PC-3 (cell line): Measurements from ENCODE around the gene HAPLN3. TPM values are rescaled to one million over a fixed set of nuclear protein-coding genes. Genes with fewer than 3 reads are reported as not detected.

Experiments used
- ATAC-seq: fragments of 200-7000 bp; cut with Tn5 transposase; 2 replicates; pipeline ENCODE4 v1.9.1; 2020; ENCODE audit warnings: mild to moderate bottlenecking, moderate library complexity
- BruUV-seq: library from RNA; stranded (reverse); fragments of 400-500 nt; replicated peaks from 2 replicates; lab custom pipeline; 2021; lab: Mats Ljungman, UMichigan
- CTCF ChIA-PET: fragments of 300-600 bp; sonication (Branson Sonifier 250); formaldehyde crosslinking; loops from one replicate; lab custom pipeline; 2022; ENCODE audit warnings: antibody characterized with exemption; lab: Charles Lee
- POLR2A ChIA-PET: fragments of 300-600 bp; sonication (Branson Sonifier 250); formaldehyde crosslinking; loops from one replicate; lab custom pipeline; 2022; ENCODE audit warnings: antibody characterized with exemption; ENCODE audit not compliant: unreplicated experiment; lab: Charles Lee
- DNase-seq: peaks from one replicate; pipeline ENCODE4 v3.0.0-alpha.2; 2015
- H2AFZ ChIP-seq: fragments of 300-600 bp; sonication (generic); 2 replicates; pipeline ENCODE4 v1.6.0; 2016; ENCODE audit warnings: antibody characterized with exemption, low read length
- H3F3A ChIP-seq: fragments of 300-600 bp; sonication (generic); one replicate; pipeline ENCODE4 v1.6.0; 2017; ENCODE audit warnings: antibody characterized with exemption, low read length, control low read depth, mild to moderate bottlenecking; ENCODE audit not compliant: unreplicated experiment
- H3K27ac ChIP-seq: fragments of 300-600 bp; sonication (generic); 2 replicates; pipeline ENCODE4 v1.5.1; 2016; ENCODE audit warnings: mild to moderate bottlenecking, low read length
- H3K27me3 ChIP-seq: fragments of 300-600 bp; sonication (generic); 2 replicates; pipeline ENCODE4 v1.6.1; 2016; ENCODE audit warnings: low read length, mixed read lengths
- H3K36me3 ChIP-seq: fragments of 300-600 bp; sonication (generic); 2 replicates; pipeline ENCODE4 v1.6.1; 2016; ENCODE audit warnings: low read depth, mixed run types, low read length, mixed read lengths
- H3K4me1 ChIP-seq: fragments of 300-600 bp; sonication (generic); 2 replicates; pipeline ENCODE4 v1.5.1; 2016; ENCODE audit warnings: low read length; ENCODE audit not compliant: insufficient read depth
- H3K4me2 ChIP-seq: fragments of 300-600 bp; sonication (generic); 2 replicates; pipeline ENCODE4 v1.6.0; 2016; ENCODE audit warnings: low read length
- H3K4me3 ChIP-seq: fragments of 300-600 bp; sonication (generic); 2 replicates; pipeline ENCODE4 v1.5.1; 2016; ENCODE audit warnings: mild to moderate bottlenecking, low read length, mixed read lengths
- H3K79me2 ChIP-seq: fragments of 300-600 bp; sonication (generic); 2 replicates; pipeline ENCODE4 v1.6.1; 2017; ENCODE audit warnings: low read length, mixed read lengths
- H3K9ac ChIP-seq: fragments of 300-600 bp; sonication (generic); 2 replicates; pipeline ENCODE4 v1.6.0; 2016; ENCODE audit warnings: mild to moderate bottlenecking, low read length
- H3K9me2 ChIP-seq: fragments of 300-600 bp; sonication (generic); replicated peaks from 2 replicates; pipeline ENCODE4 v1.6.1; 2016; ENCODE audit warnings: mixed run types, low read length, mixed read lengths
- H3K9me3 ChIP-seq: fragments of 300-600 bp; sonication (generic); 2 replicates; pipeline ENCODE4 v1.6.1; 2016; ENCODE audit warnings: low read length, mixed read lengths
- H4K20me1 ChIP-seq: fragments of 300-600 bp; sonication (generic); 2 replicates; pipeline ENCODE4 v1.6.1; 2016; ENCODE audit warnings: low read length, mixed read lengths
- CTCF ChIP-seq: fragments of 300-600 bp; sonication (generic); conservative IDR thresholded peaks from 2 replicates; pipeline ENCODE4 v1.5.1; 2017; ENCODE audit warnings: antibody characterized with exemption, low read depth, mild to moderate bottlenecking, low read length
- EZH2 ChIP-seq: fragments of 300-600 bp; sonication (generic); IDR thresholded peaks from one replicate; pipeline ENCODE4 v1.6.1; 2017; ENCODE audit warnings: antibody characterized with exemption, mild to moderate bottlenecking, low read length; ENCODE audit not compliant: unreplicated experiment
- EZH2phosphoT487 ChIP-seq: fragments of 300-600 bp; sonication (generic); IDR thresholded peaks from 2 replicates; pipeline ENCODE4 v1.6.1; 2018; ENCODE audit warnings: mild to moderate bottlenecking, antibody characterized with exemption, low read length, borderline replicate concordance
- intact Hi-C: fragments of 100-400 bp; cut with micrococcal nuclease; formaldehyde crosslinking; loops from 2 replicates; pipeline ENCODE4 v1.9.0; 2023
- total RNA-seq: library from RNA; depleted of rRNA; stranded (reverse); fragments of >200 nt; gene quantifications from 2 replicates; pipeline ENCODE4 v1.2.3, GENCODE V29; 2014

The HAPLN3 gene
- total RNA-seq, 1 experiment from 2014 or later: 1.1 TPM

- TF ChIP-seq EZH2phosphoT487 (no peak), CTCF (no peak), EZH2 (no peak)
- DNase-seq (no peak), ATAC-seq (no peak)
- no peaks in the 10 kb centered on the region for H3K9me3 ChIP-seq
- no peaks in the 10 kb centered on the region for H4K20me1 ChIP-seq
- ChIA-PET CTCF (no interaction called here), POLR2A (interaction anchor here (0.6 kb wide), 1 partner anchor 47 kb away, joined by 3 read pairs; no protein-coding TSS in a partner anchor)
- no peak overlapping the region for H2AFZ ChIP-seq
- H3K79me2 ChIP-seq: no peaks in the 10 kb centered on the region
- BruUV-seq: no TSS peak
- H3K4me1 ChIP-seq: peaks cover 19% of the 10 kb centered on the region
- no peak overlapping the region for H3K4me2 ChIP-seq
- no peaks in the 10 kb centered on the region for H3K9me2 ChIP-seq
- no peak overlapping the region for H3K9ac ChIP-seq
- intact Hi-C loops: loop anchor here (10.0 kb wide), 1 partner anchor 272 kb away; no protein-coding TSS in a partner anchor
- H3K36me3 ChIP-seq: no peaks in the 10 kb centered on the region; the same call in 1 of the 2 replicates
- no peaks in the 10 kb centered on the region for H3K27me3 ChIP-seq
- no peak overlapping the region for H3K27ac ChIP-seq
- H3K4me3 ChIP-seq: no peak overlapping the region
- H3F3A ChIP-seq: no peaks in the 10 kb centered on the region
Observed at GRCh38 chr15:88902221-88902835, 7.0 kb upstream of the HAPLN3 start.

- H3K9me2 ChIP-seq: no peaks in the 10 kb centered on the region
- ChIA-PET CTCF (no interaction called here), POLR2A (no interaction called here)
- H3K9me3 ChIP-seq: no peaks in the 10 kb centered on the region
- H3K4me3 ChIP-seq: no peak overlapping the region
- H3K79me2 ChIP-seq: no peaks in the 10 kb centered on the region
- TF ChIP-seq CTCF: no peak
- no peak for TF ChIP-seq EZH2
- no peak for TF ChIP-seq EZH2phosphoT487
- no peak overlapping the region for H3K27ac ChIP-seq
- intact Hi-C loops: loop anchor here (10.0 kb wide), 1 partner anchor 273 kb away; no protein-coding TSS in a partner anchor
- H3K9ac ChIP-seq: no peak overlapping the region
- H3K4me1 ChIP-seq: peaks cover 24% of the 10 kb centered on the region
- no peaks in the 10 kb centered on the region for H3F3A ChIP-seq
- no peaks in the 10 kb centered on the region for H4K20me1 ChIP-seq
- H3K27me3 ChIP-seq: no peaks in the 10 kb centered on the region
- no peaks in the 10 kb centered on the region; the same call in 1 of the 2 replicates for H3K36me3 ChIP-seq
- no peak overlapping the region for H3K4me2 ChIP-seq
- BruUV-seq: no TSS peak
- no peak for DNase-seq
- no peak overlapping the region for H2AFZ ChIP-seq
- ATAC-seq: no peak
Observed at GRCh38 chr15:88901508-88902220, 6.3 kb upstream of the HAPLN3 start.

GRCh38 chr15:88900982-88901418, 5.7 kb upstream of the HAPLN3 start:
- intact Hi-C loops: loop anchor here (10.0 kb wide), 1 partner anchor 274 kb away; no protein-coding TSS in a partner anchor
- Histone ChIP-seq H3K27ac (no peak overlapping the region), H3K4me2 (no peak overlapping the region), H3K79me2 (no peaks in the 10 kb centered on the region), H3K4me1 (peaks cover 24% of the 10 kb centered on the region), H3K9me3 (no peaks in the 10 kb centered on the region), H3K36me3 (no peaks in the 10 kb centered on the region; the same call in 1 of the 2 replicates), H3K4me3 (no peak overlapping the region), H3K9me2 (no peaks in the 10 kb centered on the region), H3K9ac (no peak overlapping the region), H2AFZ (no peak overlapping the region), H3F3A (no peaks in the 10 kb centered on the region), H4K20me1 (no peaks in the 10 kb centered on the region), H3K27me3 (no peaks in the 10 kb centered on the region)
- BruUV-seq: no TSS peak
- POLR2A ChIA-PET: no interaction called here
- CTCF ChIA-PET: no interaction called here
- no peak for DNase-seq
- ATAC-seq: no peak
- TF ChIP-seq EZH2 (no peak), CTCF (no peak), EZH2phosphoT487 (no peak)
